GM13977 (cell line): Measurements from ENCODE around the gene HPCAL4.

Source experiments
- DNase-seq: peaks from one replicate; pipeline ENCODE4 v3.0.0; 2012; ENCODE audit warnings: low spot score
- in situ Hi-C: fragments of 300-500 bp; cut with MboI; formaldehyde crosslinking; loops from one replicate; pipeline ENCODE4 v1.12.0; 2022; ENCODE audit warnings: low sequenced_read_pairs, low pct_unique_long_range_greater_than_20kb, mixed read lengths, inconsistent platforms; ENCODE audit not compliant: unreplicated experiment
- TF ChIP-seq, protein P1 (sequence below): IDR thresholded peaks from 2 replicates; pipeline ENCODE4 v1.5.1; 2012; ENCODE audit warnings: mild to moderate bottlenecking, control low read depth; ENCODE audit not compliant: insufficient read depth; ENCODE audit errors: extremely low read depth, missing control alignments

HPCAL4 gene

DNA sequence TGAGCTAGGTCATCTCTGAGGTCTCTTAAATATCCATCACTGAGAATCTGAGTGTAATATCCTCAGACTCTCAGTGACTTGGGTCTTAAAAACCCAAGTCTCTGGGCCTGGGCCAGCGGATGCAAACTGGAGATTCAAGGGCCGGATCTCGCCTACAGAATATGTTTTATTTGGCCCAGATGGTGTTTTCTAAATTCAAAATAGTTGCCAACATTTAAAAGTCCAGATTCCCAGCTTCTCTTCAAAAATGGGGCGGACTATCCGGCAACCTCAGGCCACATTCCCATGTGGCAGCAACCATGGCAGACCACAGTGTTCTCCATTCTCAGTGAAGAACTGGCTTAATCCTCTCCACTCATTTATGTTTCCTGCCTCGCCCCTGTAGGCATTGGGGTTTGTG is 39.1 kb downstream of the HPCAL4 start:
- TF ChIP-seq, protein P1, sequence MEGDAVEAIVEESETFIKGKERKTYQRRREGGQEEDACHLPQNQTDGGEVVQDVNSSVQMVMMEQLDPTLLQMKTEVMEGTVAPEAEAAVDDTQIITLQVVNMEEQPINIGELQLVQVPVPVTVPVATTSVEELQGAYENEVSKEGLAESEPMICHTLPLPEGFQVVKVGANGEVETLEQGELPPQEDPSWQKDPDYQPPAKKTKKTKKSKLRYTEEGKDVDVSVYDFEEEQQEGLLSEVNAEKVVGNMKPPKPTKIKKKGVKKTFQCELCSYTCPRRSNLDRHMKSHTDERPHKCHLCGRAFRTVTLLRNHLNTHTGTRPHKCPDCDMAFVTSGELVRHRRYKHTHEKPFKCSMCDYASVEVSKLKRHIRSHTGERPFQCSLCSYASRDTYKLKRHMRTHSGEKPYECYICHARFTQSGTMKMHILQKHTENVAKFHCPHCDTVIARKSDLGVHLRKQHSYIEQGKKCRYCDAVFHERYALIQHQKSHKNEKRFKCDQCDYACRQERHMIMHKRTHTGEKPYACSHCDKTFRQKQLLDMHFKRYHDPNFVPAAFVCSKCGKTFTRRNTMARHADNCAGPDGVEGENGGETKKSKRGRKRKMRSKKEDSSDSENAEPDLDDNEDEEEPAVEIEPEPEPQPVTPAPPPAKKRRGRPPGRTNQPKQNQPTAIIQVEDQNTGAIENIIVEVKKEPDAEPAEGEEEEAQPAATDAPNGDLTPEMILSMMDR: no peak
- DNase-seq: no peak
- in situ Hi-C loops: no loop called here

DNA sequence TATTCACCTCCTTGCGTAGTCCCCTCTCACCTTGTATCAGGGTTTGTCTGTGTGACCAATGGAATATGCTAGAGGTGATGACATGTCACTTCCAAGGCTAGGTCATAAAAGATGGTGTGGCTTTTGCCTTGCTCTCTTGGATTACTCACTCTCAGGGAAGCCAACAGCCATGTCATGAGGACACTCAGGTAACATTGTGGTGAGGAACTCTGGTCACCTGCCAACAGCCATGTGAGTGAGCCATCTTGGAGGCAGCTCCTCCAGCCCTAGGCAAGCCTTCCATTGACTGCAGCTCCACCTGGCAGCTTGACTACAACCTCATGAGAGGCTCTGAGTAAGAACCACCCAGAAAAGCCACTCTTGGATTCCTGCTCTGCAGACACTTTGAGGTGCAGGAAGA is 40.8 kb downstream of the HPCAL4 start:
- TF ChIP-seq, protein P1: no peak
- in situ Hi-C loops: no loop called here

DNA sequence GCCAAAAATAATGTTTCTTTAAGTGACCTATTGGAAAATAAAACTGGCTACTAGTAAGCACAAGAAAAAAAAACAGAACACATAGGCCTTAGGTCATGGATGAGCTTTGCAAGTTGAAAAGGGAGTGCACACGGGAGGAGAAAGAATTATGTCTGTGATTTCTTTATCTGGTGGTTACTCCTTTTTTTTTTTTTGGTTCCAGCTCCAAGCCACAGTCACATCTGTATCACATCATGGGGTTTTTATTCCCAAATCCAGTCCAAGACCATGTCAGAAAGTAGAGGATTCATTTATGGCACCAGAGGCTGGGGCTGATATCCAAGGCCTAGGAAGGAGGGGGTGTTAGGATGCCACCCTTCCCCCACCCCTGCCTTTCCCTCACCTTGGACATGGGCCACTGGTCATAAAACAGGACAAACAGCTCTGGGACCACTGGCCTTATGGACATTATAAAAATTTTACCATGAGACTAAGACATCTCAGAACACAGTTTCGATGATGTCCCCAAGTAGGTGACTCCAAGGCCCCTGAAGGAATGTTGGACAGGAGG is 41.5 kb downstream of the HPCAL4 start:
- TF ChIP-seq, protein P1: no peak
- DNase-seq: no peak
- in situ Hi-C loops: no loop called here

More for the DNA sequence above, 40.8 kb downstream of the HPCAL4 start:
- no peak for DNase-seq

DNA sequence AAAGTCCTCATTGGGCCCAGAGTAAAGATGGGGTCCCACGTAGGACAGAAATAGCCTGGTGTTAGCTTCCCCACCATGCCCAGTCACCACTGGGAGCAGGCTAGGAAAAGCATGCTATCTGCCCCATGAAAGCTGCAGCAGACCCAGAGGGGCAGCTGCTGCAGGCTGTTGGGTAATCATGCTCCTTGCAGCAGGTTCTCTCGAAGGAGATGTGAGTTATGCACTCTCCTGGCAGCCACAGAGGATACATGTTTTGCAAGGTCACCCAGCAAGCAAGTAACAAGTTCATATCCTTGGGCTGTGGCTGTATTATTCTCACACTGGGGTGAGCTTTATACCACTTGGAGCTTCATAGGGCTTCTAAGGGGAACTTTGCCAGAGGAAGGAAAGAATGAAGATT is 42.7 kb downstream of the HPCAL4 start:
- TF ChIP-seq, protein P1: no peak
- in situ Hi-C loops: no loop called here
- no peak for DNase-seq

DNA sequence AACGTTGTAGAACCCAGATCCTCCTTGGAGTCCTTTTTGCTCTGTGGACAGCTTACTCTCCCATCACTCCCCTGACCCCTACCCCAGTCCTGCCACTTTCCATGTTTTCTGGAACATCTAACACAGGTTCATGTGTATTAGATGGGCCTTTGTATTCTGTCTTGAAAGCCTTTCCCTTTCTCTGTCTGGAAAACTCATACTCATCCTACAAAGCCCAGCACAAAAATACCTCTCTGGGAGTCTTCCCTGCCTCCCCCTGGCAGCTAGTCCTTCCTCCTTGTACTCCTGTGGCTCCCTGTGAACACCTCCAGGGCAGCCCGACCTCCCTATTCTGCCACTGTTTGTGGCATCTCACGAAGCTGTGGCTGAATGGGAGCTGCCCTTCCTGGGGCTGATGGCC is 44.0 kb downstream of the HPCAL4 start:
- DNase-seq: no peak
- TF ChIP-seq, protein P1: no peak
- in situ Hi-C loops: no loop called here

DNA sequence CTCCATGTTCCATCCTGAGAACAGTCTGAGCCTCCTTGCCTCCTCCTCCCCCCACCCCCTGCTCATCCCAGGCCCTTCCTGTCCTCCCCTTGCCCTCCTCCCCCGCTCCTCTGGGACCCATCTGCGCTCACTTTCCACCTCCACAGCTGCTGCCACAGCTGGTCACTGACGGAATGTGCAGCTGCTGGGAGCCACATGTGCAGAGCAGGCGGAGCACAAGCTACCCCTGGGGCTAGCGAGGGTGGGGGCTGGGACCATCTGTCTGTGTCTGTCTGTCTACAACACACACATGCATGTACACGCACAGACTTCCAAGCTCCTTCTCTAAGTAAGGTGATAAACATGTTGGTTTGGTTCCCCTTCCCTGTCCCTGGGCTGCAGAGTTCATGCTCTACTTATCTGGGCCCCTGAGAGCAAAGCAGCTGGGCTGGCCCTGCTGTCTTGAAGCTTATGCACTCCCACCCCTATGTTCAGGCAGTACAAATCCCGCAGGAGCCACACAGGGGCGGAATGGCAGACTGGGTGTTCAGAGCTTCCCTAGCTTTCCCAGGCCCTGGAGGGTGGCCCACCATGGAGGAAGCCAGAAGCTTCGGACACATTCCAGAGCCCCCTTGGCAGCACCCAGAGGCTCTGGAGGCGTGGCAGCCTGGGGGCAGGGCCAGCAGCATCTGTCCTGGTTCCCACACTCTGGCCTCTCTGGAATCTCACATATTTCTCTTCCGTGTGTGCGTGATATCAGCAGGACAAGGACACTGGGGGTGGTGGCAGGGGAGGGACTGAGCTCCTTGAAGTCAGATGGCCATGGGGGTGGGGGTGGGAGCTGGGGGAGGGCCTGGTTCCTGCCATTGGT is 44.8 kb downstream of the HPCAL4 start:
- DNase-seq: no peak
- in situ Hi-C loops: no loop called here
- TF ChIP-seq, protein P1: no peak
